Testis (tissue), 3 donors: ENCODE data around the gene GNAS-AS1. TPM values are rescaled to one million over a fixed set of nuclear protein-coding genes. Genes with fewer than 3 reads are reported as not detected.

Experiments used
- DNase-seq: peaks from one replicate; pipeline ENCODE4 v3.0.0-alpha.2; 2019
- H3K27ac ChIP-seq, 2 donors: fragments of 200-600 bp; sonication (generic); one replicate each; pipeline ENCODE4 v1.5.1; 2019
- H3K27me3 ChIP-seq: fragments of 200-600 bp; sonication (generic); one replicate; pipeline ENCODE4 v1.5.1; 2019
- H3K36me3 ChIP-seq: fragments of 200-600 bp; sonication (generic); one replicate; pipeline ENCODE4 v1.5.1; 2017; ENCODE audit warnings: low read depth; ENCODE audit errors: missing control alignments
- H3K4me1 ChIP-seq: fragments of 200-600 bp; sonication (generic); one replicate; pipeline ENCODE4 v1.5.1; 2019
- H3K4me3 ChIP-seq, 2 donors: fragments of 200-600 bp; sonication (generic); one replicate each; pipeline ENCODE4 v1.5.1; 2017 to 2019
- H3K9me3 ChIP-seq: fragments of 200-600 bp; sonication (generic); one replicate; pipeline ENCODE4 v1.5.1; 2017
- POLR2A ChIP-seq: fragments of 450-650 bp; IDR thresholded peaks from one replicate; pipeline ENCODE4 v1.6.1; 2017; ENCODE audit warnings: antibody characterized with exemption, mild to moderate bottlenecking, moderate library complexity
- WGBS, 2 donors: methylation state at CpG; one replicate each; pipeline ENCODE4 v1.1.5; 2018; 5-methylcytosine and 5-hydroxymethylcytosine counted together
- intact Hi-C: fragments of 100-400 bp; cut with DNase I; formaldehyde crosslinking; loops from one replicate; pipeline ENCODE4 v1.15.1; 2023; ENCODE audit warnings: low total_unique reads
- polyA plus RNA-seq: library from polyadenylated mRNA; stranded (reverse); fragments of 350-450 nt; fragmentation: Illumina TruSeq; extraction: RNeasy Lipid Tissue Mini Kit (QIAGEN cat#74804); gene quantifications from one replicate; pipeline ENCODE4 v1.2.3, GENCODE V29; 2014; ENCODE audit warnings: low read depth, low replicate concordance; ENCODE audit not compliant: insufficient read depth
- total RNA-seq, 2 donors: library from RNA; depleted of rRNA; stranded (reverse); fragments of >200 nt; gene quantifications; one replicate each; pipeline ENCODE4 v1.2.3, GENCODE V29; 2016
- TF ChIP-seq, protein P1 (sequence below), 3 experiments: fragments of 450-650 bp in 2 of 3; fragments of 200-600 bp in 1 of 3; sonication (generic) in 1 of 3; IDR thresholded peaks; one replicate each; pipeline ENCODE4 v1.5.1; 2016 to 2019; ENCODE audit warnings: antibody characterized with exemption in 3 of 3, mild to moderate bottlenecking in 2 of 3, moderate library complexity in 1 of 3

Gene GNAS-AS1
- total and polyA plus RNA-seq, 3 donors from 2014 or later = 1.1 to 4.4 (median 3.5) TPM

DNA sequence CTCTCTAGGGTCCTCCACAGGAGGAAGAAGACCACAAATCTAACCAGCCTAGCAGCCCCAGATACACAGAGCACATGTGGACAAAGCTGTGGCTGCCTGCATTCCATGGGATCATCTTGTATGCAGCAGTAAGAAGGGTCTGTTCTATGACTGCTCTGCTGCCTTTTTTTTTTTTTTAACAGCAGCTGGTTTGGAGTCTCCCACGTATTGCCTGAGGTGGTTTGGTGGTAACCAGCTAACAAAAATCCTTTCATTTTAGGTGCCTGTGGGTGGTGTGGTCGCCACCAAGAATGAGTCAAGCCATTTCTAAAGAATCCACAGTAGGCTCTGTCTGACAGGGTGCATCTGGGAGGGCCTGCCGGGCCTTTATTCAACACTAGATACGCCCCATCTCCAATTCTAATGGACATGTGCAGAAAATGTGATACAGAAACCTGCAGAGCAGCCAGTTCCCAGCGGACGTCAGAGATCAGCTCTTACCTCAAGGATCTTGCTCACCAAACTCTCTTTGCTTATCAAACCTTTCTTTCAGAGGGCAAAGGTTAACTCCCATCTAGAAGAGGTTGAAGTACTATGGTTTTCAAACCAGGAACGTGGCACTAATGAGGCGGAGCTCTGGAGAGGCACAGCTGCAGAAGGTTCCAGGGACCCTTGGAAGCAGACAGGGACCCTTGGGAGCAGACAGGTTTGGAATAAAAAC lies 32.0 kb downstream of the GNAS-AS1 start:
- intact Hi-C loops = no loop called here
- TF ChIP-seq, protein P1, sequence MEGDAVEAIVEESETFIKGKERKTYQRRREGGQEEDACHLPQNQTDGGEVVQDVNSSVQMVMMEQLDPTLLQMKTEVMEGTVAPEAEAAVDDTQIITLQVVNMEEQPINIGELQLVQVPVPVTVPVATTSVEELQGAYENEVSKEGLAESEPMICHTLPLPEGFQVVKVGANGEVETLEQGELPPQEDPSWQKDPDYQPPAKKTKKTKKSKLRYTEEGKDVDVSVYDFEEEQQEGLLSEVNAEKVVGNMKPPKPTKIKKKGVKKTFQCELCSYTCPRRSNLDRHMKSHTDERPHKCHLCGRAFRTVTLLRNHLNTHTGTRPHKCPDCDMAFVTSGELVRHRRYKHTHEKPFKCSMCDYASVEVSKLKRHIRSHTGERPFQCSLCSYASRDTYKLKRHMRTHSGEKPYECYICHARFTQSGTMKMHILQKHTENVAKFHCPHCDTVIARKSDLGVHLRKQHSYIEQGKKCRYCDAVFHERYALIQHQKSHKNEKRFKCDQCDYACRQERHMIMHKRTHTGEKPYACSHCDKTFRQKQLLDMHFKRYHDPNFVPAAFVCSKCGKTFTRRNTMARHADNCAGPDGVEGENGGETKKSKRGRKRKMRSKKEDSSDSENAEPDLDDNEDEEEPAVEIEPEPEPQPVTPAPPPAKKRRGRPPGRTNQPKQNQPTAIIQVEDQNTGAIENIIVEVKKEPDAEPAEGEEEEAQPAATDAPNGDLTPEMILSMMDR (IDR thresholded peaks at IDR 0.05) = no peak
- TF ChIP-seq POLR2A = no peak
- 82 to 88% methylated on average over 8 of the region's 8 CpGs for WGBS, 2 donors
- Histone ChIP-seq H3K27me3 (no peaks in the 10 kb centered on the region), H3K9me3 (no peaks in the 10 kb centered on the region), H3K36me3 (no peaks in the 10 kb centered on the region), H3K4me3 (no peak overlapping the region), H3K4me1 (no peaks in the 10 kb centered on the region), H3K27ac (no peak overlapping the region)
- no peak for DNase-seq

DNA sequence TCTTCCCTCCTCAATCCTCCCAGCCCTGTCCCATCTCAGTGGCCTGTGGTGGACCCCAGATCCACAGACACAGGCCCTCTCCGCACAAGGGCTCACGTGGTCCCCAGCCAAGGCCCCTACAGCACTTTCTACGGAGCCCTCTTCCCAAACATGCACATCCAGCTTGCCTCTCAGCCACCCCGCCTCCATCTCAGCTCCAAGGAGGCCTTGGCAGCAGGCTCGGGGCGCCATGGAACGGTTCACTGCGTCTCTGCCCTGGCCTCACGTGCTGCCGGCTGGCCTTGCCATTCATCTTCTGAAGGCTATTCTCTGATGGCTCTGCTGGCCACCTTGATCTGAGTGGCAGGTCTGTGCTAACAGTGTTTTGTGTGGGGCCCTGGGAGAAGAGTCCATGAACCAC lies 33.0 kb downstream of the GNAS-AS1 start:
- intact Hi-C loops = no loop called here
- Histone ChIP-seq H3K27ac (no peak overlapping the region), H3K9me3 (no peaks in the 10 kb centered on the region), H3K4me1 (no peaks in the 10 kb centered on the region), H3K36me3 (no peaks in the 10 kb centered on the region), H3K27me3 (no peaks in the 10 kb centered on the region), H3K4me3 (no peak overlapping the region)
- DNase-seq = no peak
- TF ChIP-seq POLR2A = no peak
- TF ChIP-seq, protein P1 (IDR thresholded peaks at IDR 0.05) = no peak
- WGBS, 2 donors = 84 to 85% methylated on average over 10 of the region's 10 CpGs

DNA sequence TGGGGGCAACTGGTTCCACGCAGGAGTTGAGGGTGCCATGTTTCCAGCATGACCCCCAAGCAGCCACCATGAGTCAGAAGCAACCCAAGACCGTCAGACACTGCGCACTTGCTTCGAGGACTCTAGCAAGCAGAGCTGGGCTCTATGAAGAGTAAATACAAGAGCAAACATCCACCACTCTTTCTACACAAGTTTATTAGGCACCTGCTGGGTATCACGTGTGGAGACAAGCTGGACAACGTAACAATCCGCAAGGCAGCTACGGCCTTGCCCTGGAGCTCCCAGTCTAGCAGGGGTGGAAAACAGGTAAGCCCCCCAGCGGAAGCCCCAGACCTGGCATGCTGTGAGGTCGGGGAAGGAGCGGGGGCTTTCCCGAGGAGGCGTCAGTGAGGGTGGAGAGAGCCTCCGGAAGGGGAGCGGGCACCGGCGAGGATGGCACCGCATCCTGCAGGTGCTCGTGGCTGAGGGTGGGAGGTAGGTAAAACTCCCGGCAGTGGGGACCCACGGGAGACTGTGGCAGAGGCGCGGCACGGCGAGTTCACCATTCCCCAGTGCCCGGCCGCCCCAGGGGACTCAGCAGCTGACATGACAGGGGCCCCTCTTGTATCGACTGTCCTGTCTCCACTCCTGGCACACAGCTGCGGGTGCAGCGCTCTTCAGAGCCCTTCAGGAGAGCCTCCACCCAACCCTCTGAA lies 33.6 kb downstream of the GNAS-AS1 start:
- H3K4me1 ChIP-seq = no peaks in the 10 kb centered on the region
- no peaks in the 10 kb centered on the region for H3K27me3 ChIP-seq
- H3K9me3 ChIP-seq = no peaks in the 10 kb centered on the region
- H3K36me3 ChIP-seq = no peaks in the 10 kb centered on the region
- 91 to 96% methylated on average over 22 to 30 of the region's 30 CpGs for WGBS, 2 donors
- TF ChIP-seq, protein P1 (IDR thresholded peaks at IDR 0.05) = no peak
- TF ChIP-seq POLR2A = no peak
- no peak overlapping the region for H3K4me3 ChIP-seq
- intact Hi-C loops = no loop called here
- H3K27ac ChIP-seq = no peak overlapping the region
- DNase-seq = no peak

DNA sequence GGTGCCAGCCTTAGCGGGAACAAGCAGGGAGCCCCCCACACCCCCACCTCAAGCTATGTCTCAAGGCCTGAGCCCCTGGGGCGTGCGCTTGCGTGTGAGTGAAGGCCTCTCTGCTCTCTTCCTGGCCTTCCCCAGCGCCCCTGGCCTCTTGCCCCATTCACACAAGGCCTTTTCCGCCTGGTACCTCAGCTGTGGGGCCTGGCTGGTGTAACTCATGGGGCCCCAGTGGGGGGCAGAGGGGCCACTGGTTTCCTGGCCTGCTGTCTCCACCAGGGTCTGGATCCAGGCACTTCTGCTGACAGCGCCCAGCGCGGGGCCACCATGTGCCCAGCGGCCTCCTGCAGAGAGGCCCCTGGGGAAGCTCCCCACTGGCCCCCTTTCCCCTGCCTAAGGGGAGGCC lies 34.7 kb downstream of the GNAS-AS1 start:
- H3K4me3 ChIP-seq = no peak overlapping the region
- WGBS, 2 donors = 94% methylated on average over 3 to 10 of the region's 10 CpGs
- no peaks in the 10 kb centered on the region for H3K9me3 ChIP-seq
- no peak for TF ChIP-seq POLR2A
- TF ChIP-seq, protein P1 (IDR thresholded peaks at IDR 0.05) = no peak
- DNase-seq = no peak
- H3K4me1 ChIP-seq = no peaks in the 10 kb centered on the region
- intact Hi-C loops = no loop called here
- H3K36me3 ChIP-seq = no peaks in the 10 kb centered on the region
- no peak overlapping the region for H3K27ac ChIP-seq
- H3K27me3 ChIP-seq = no peaks in the 10 kb centered on the region

DNA sequence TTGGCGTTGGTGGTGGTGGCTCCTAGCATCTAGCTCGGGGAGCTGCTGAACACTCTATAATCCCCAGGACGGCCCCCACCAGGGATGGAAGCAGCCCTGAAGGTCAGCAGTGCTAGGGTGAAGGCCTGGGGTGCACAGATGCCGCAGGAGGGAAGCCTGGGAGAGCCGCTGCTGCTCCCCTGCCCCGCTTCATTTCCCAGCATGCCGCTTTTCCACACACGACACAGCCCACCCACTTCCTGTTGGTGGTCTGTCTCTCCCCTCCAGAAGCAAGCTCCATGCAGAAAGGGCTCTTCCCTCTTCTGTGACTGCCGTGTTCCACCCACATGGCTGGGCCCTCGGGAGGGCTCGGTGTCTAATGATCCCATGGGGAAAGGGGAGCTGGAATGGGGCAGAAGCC lies 35.3 kb downstream of the GNAS-AS1 start:
- DNase-seq = no peak
- intact Hi-C loops = no loop called here
- H3K4me3 ChIP-seq = no peak overlapping the region
- H3K4me1 ChIP-seq = no peaks in the 10 kb centered on the region
- H3K9me3 ChIP-seq = no peaks in the 10 kb centered on the region
- no peak overlapping the region for H3K27ac ChIP-seq
- WGBS, 2 donors = 85 to 92% methylated on average over 10 to 11 of the region's 11 CpGs
- no peaks in the 10 kb centered on the region for H3K27me3 ChIP-seq
- H3K36me3 ChIP-seq = no peaks in the 10 kb centered on the region
- no peak for TF ChIP-seq POLR2A
- TF ChIP-seq, protein P1 (IDR thresholded peaks at IDR 0.05) = no peak
